Upper lobe of left lung (tissue), 6 donors: ENCODE measurements around the gene C14orf119. TPM values are rescaled to one million over a fixed set of nuclear protein-coding genes. Genes with fewer than 3 reads are reported as not detected.
A peak's percentile ranks its signal among the peaks of the same experiment; 100 is the strongest.
"Not testable (repeated sequence)": the region's sequence is repeated elsewhere in the genome, so short reads cannot be mapped to it uniquely, and the experiment has no call there.

Source experiments
- ATAC-seq, 2 donors: fragments of 200-7000 bp; cut with Tn5 transposase; one replicate each; pipeline ENCODE4 v1.9.1; 2022; ENCODE audit warnings: mild to moderate bottlenecking in 2 of 2, moderate library complexity in 2 of 2; ENCODE audit not compliant: low FRiP score in 2 of 2
- DNase-seq, 2 donors: peaks; one replicate each; pipeline ENCODE4 v3.0.0-alpha.2; 2019 to 2020
- H3K27ac ChIP-seq, 4 donors: fragments of 200-600 bp; sonication (generic); one replicate each; pipeline ENCODE4 v1.5.1; 2016 to 2019
- H3K27me3 ChIP-seq, 4 donors: fragments of 200-600 bp; sonication (generic); one replicate each; pipeline ENCODE4 v1.5.1; 2017 to 2019
- H3K36me3 ChIP-seq, 4 donors: fragments of 200-600 bp; sonication (generic); one replicate each; pipeline ENCODE4 v1.5.1; 2016 to 2019
- H3K4me1 ChIP-seq, 4 donors: fragments of 200-600 bp; sonication (generic); one replicate each; pipeline ENCODE4 v1.5.1; 2018 to 2019
- H3K4me3 ChIP-seq, 4 donors: fragments of 200-600 bp; sonication (generic); one replicate each; pipeline ENCODE4 v1.5.1; 2017 to 2019; ENCODE audit warnings: mild to moderate bottlenecking in 2 of 4, moderate library complexity in 1 of 4
- H3K9me3 ChIP-seq, 4 donors: fragments of 200-600 bp; sonication (generic); one replicate each; pipeline ENCODE4 v1.5.1; 2018 to 2019
- EP300 ChIP-seq, 4 donors: sonication (generic); formaldehyde crosslinking; IDR thresholded peaks; one replicate each; pipeline ENCODE4 v1.5.1; 2017; ENCODE audit warnings: antibody characterized with exemption in 4 of 4, control low read depth in 2 of 4
- POLR2A ChIP-seq, 4 donors: fragments of 450-650 bp; IDR thresholded peaks; one replicate each; pipeline ENCODE4 v1.5.1; 2016 to 2017; ENCODE audit warnings: antibody characterized with exemption in 4 of 4, mild to moderate bottlenecking in 2 of 4
- POLR2AphosphoS5 ChIP-seq, 2 donors: sonication (generic); formaldehyde crosslinking; IDR thresholded peaks; one replicate each; pipeline ENCODE4 v1.5.1; 2017; ENCODE audit warnings: antibody characterized with exemption in 2 of 2
- WGBS, 2 donors: methylation state at CpG; one replicate each; pipeline ENCODE4 v1.1.5; 2017 to 2018; 5-methylcytosine and 5-hydroxymethylcytosine counted together
- total RNA-seq, 6 donors: library from RNA; depleted of rRNA in 4 of 6; stranded (reverse); fragments of >200 nt in 4 of 6; gene quantifications; one replicate each; pipeline versions ENCODE4 v1.1.0 to v1.2.1, GENCODE V29; 2016 to 2021
- TF ChIP-seq, protein P1 (sequence below), 6 experiments: fragments of 450-650 bp in 4 of 6; fragments of 200-600 bp in 2 of 6; sonication (generic) in 2 of 6; IDR thresholded peaks; one replicate each; pipeline ENCODE4 v1.5.1; 2016 to 2019; ENCODE audit warnings: antibody characterized with exemption in 6 of 6
- donor health status: DM: no; HTN: no; CAD: no; lungs with moderate emphysema.
- donor health status: DM: no; HTN: yes; CAD: no; lungs with severe emphysema.

The C14orf119 gene
- total RNA-seq, 6 donors from 2014 or later = 4.9 to 52.5 (median 35.7) TPM

DNA sequence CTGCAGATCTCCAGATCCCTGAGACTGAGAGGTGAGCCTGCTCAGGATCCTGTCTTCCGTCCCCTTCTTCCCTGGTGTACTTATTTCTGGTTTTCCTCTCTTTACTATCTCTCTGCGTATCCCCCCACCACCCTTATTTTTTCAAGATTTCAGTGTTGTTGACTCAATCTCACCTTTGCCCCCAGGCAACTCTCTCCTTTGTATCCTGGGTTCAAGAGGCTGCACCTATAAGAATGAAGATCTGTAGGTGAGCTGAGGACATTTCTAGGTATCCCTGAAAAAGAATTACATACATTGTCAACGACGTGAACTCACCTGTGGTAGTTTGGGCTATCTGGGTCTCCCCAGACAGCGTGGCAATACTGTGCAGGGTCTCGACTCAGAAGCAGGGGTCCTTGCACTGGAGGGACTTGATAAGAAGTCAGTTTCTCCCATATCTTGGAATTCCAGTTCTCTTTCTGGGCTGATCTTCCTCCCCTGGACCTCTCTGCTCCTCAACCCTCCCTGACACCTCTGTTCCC, 8.8 kb downstream of the C14orf119 start:
- no peaks in the 10 kb centered on the region for H3K27me3 ChIP-seq
- no peak overlapping the region for H3K4me3 ChIP-seq
- DNase-seq = no peak
- no peaks in the 10 kb centered on the region for H3K9me3 ChIP-seq
- ATAC-seq = no peak
- 86 to 90% methylated on average over 6 of the region's 6 CpGs for WGBS, 2 donors
- TF ChIP-seq EP300 (IDR thresholded peaks at IDR 0.05) = no peak
- TF ChIP-seq, protein P1, sequence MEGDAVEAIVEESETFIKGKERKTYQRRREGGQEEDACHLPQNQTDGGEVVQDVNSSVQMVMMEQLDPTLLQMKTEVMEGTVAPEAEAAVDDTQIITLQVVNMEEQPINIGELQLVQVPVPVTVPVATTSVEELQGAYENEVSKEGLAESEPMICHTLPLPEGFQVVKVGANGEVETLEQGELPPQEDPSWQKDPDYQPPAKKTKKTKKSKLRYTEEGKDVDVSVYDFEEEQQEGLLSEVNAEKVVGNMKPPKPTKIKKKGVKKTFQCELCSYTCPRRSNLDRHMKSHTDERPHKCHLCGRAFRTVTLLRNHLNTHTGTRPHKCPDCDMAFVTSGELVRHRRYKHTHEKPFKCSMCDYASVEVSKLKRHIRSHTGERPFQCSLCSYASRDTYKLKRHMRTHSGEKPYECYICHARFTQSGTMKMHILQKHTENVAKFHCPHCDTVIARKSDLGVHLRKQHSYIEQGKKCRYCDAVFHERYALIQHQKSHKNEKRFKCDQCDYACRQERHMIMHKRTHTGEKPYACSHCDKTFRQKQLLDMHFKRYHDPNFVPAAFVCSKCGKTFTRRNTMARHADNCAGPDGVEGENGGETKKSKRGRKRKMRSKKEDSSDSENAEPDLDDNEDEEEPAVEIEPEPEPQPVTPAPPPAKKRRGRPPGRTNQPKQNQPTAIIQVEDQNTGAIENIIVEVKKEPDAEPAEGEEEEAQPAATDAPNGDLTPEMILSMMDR (IDR thresholded peaks at IDR 0.05) = no peak
- TF ChIP-seq POLR2AphosphoS5 (IDR thresholded peaks at IDR 0.05) = no peak
- TF ChIP-seq POLR2A (IDR thresholded peaks at IDR 0.05) = no peak
- peaks cover 0 to 18% (median 7%) of the 10 kb centered on the region in 4 donors for H3K4me1 ChIP-seq
- H3K27ac ChIP-seq = no peak overlapping the region
- H3K36me3 ChIP-seq = peaks cover 0 to 5% (median 0%) of the 10 kb centered on the region in 4 donors

DNA sequence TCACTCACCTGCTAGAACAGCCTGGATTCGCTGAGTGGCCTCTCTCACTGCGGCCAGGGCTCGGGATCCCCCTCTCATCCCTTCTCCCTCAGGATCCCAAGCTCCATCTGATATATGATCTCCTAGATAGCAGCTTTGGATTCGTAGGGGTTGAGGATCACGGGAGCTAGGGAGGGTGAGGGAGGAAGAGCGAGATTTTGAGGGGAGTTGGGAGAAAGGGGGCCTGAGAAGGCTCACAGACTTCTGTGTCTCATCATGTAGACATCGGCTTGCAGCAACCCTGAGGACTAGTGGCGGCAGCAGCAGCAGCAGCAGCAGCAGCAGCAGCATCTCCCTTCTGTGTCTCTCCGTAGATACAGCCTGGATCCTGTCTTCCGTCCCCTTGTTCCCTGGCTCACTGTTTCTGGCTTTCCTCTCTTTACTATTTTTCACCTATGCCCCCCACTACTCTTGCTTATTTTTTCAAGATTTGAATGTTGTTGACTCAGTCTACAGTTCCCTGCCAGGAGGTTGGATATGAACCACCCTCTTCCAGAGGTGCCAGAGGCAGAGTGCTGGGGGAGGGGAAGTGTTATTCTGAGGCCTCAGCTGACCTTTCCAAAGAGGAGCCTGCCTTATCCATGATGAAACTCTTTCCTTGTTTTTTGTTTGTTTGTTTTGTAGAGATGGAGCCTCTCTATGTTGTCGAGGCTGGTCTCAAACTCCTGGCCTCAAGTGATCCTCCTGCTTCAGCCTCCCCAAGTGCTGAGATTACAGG, 9.5 kb downstream of the C14orf119 start, which contains the start of gene CIROP:
Gene CIROP (minus strand): TSS at position 399 of the 757 bp plus-strand sequence. CDS start 69 bp downstream, at position 330.
- ATAC-seq (no peak), DNase-seq (no peak)
- 72 to 76% methylated on average over 11 of the region's 11 CpGs for WGBS, 2 donors

DNA sequence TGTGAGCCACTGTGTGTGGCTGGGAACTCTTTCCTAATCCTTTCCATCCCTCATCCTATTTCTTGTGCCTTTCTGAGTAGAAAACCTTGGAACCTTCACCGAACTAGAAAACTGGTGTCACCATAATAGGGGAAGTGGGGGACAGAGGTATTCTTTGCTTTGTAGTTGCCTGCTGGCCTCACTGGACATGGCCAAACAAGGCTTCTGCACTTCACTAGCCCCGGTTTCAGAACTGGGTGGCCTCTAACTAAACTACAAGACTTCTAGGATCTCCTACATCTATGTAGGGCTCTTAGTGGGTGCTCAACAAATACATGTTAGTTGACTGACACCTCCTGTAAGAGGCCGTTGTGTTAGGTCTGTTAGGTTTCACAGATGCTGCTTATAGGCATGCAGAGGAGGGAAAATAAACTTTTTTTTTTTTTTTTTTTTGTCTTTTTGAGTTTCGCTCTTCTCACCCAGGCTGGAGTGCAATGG, 10.1 kb downstream of the C14orf119 start:
- Histone ChIP-seq H3K9me3 (no peaks in the 10 kb centered on the region), H3K4me1 (peaks cover 0 to 14% (median 7%) of the 10 kb centered on the region in 4 donors), H3K36me3 (no peaks in the 10 kb centered on the region), H3K27me3 (no peaks in the 10 kb centered on the region), H3K27ac (peak overlapping the region in 1 of 4 donors; percentile 5), H3K4me3 (no peak overlapping the region)
- TF ChIP-seq POLR2AphosphoS5 (IDR thresholded peaks at IDR 0.05) (no peak), EP300 (IDR thresholded peaks at IDR 0.05) (no peak), POLR2A (IDR thresholded peaks at IDR 0.05) (no peak)
- TF ChIP-seq, protein P1 (IDR thresholded peaks at IDR 0.05) = no peak
- DNase-seq (no peak), ATAC-seq (no peak)
- WGBS, 2 donors = 75 to 88% methylated on average over 4 of the region's 4 CpGs

More for the DNA sequence above, 9.5 kb downstream of the C14orf119 start, which contains the start of gene CIROP:
- H3K4me1 ChIP-seq = peaks cover 0 to 16% (median 7%) of the 10 kb centered on the region in 4 donors
- no peak for TF ChIP-seq POLR2A (IDR thresholded peaks at IDR 0.05)
- no peak for TF ChIP-seq POLR2AphosphoS5 (IDR thresholded peaks at IDR 0.05)
- TF ChIP-seq, protein P1 (IDR thresholded peaks at IDR 0.05) = no peak
- no peak for TF ChIP-seq EP300 (IDR thresholded peaks at IDR 0.05)
- peak within 1 kb of the TSS in 1 of 4 donors; percentile 5 for H3K27ac ChIP-seq
- H3K27me3 ChIP-seq = no peaks in the 10 kb centered on the region
- no peak within 1 kb of the TSS for H3K4me3 ChIP-seq
- H3K9me3 ChIP-seq = no peaks in the 10 kb centered on the region
- no peaks in the 10 kb centered on the region for H3K36me3 ChIP-seq

DNA sequence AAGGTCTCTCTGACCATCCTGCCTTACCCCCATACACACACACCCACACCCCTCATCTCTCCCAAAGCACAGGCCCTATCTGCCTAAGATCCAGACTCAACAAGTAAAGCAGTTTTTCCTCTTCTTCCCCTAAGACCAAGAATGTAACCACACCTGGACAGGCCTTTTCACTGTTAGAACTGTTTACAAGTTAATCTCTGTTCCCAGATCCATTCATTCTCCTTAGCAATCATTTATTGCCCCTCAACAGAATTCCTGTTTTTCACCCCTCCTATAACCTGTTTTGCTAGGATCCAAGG, 11.4 kb downstream of the C14orf119 start:
- Histone ChIP-seq H3K4me1 (peaks cover 0 to 14% (median 7%) of the 10 kb centered on the region in 4 donors), H3K36me3 (no peaks in the 10 kb centered on the region), H3K4me3 (no peak overlapping the region), H3K27ac (peak overlapping the region in 1 of 4 donors; percentile 5), H3K27me3 (no peaks in the 10 kb centered on the region), H3K9me3 (no peaks in the 10 kb centered on the region)
- DNase-seq (no peak), ATAC-seq (no peak)
- no peak for TF ChIP-seq POLR2A (IDR thresholded peaks at IDR 0.05)
- no peak for TF ChIP-seq EP300 (IDR thresholded peaks at IDR 0.05)
- TF ChIP-seq, protein P1 (IDR thresholded peaks at IDR 0.05) = no peak
- TF ChIP-seq POLR2AphosphoS5 (IDR thresholded peaks at IDR 0.05) = no peak

DNA sequence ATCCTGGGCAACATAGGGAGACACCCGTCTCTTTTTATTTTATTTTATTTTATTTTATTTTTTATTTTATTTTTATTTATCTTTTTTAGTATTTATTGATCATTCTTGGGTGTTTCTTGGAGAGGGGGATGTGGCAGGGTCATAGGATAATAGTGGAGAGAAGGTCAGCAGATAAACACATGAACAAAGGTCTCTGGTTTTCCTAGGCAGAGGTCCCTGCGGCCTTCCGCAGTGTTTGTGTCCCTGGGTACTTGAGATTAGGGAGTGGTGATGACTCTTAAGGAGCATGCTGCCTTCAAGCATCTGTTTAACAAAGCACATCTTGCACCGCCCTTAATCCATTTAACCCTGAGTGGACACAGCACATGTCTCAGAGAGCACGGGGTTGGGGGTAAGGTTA, 12.3 kb downstream of the C14orf119 start:
- not testable (repeated sequence) for H3K27me3 ChIP-seq, H3K9me3 ChIP-seq, ATAC-seq, H3K36me3 ChIP-seq, H3K27ac ChIP-seq, H3K4me3 ChIP-seq, DNase-seq
- 78 to 95% methylated on average over 3 to 5 of the region's 5 CpGs for WGBS, 2 donors
- peaks cover 0 to 14% (median 7%) of the 10 kb centered on the region in 4 donors for H3K4me1 ChIP-seq

DNA sequence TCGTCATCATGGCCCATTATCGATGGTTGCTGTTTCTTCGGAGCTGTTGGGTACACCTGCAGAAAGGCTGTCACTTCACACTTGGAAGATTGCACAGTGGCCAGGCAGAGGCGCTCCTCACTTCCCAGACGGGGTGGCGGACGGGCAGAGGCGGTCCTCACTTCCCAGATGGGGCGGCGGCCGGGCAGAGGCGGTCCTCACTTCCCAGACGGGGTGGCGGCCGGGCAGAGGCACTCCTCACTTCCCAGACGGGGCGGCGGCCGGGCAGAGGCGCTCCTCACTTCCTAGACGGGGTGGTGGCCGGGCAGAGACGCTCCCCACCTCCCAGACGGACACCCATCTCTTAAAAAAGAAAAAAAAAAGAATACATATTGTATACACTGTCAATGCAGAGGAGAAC, 12.9 kb downstream of the C14orf119 start:
- peak in 1 of 2 donors; percentile 63 for DNase-seq
- not testable (repeated sequence) for H3K27ac ChIP-seq, H3K27me3 ChIP-seq, H3K4me3 ChIP-seq, H3K36me3 ChIP-seq, ATAC-seq, H3K9me3 ChIP-seq
- 90 to 92% methylated on average over 24 of the region's 24 CpGs for WGBS, 2 donors
- H3K4me1 ChIP-seq = peaks cover 0 to 14% (median 7%) of the 10 kb centered on the region in 4 donors
